HEK293 (cell line): ENCODE results near the gene IMP3.

Experiments used
- CTCF ChIA-PET: fragments of 350-600 bp; formaldehyde crosslinking; extraction: SDS; loops from one replicate; lab custom pipeline; 2021; ENCODE audit warnings: antibody characterized with exemption; lab: Yijun Ruan, JAX
- POLR2A ChIA-PET: fragments of 300-600 bp; formaldehyde crosslinking; extraction: SDS; loops from one replicate; lab custom pipeline; 2020; ENCODE audit warnings: antibody characterized with exemption, inconsistent platforms; lab: Yijun Ruan, JAX
- H3K27ac ChIP-seq: fragments of 200-500 bp; sonication (Bioruptor generic); 2 replicates; pipeline ENCODE4 v1.5.1; 2014; ENCODE audit warnings: low read depth, low read length, control low read depth, inconsistent platforms; ENCODE audit errors: extremely low read depth
- H3K36me3 ChIP-seq, 2 experiments: fragments of 200-500 bp in 1 of 2; sonication (Bioruptor generic) in 1 of 2; 1 replicate in 1 of 2; 2 replicates in 1 of 2; pipeline ENCODE4 v1.5.1; 2014 to 2017; ENCODE audit warnings: inconsistent platforms in 2 of 2, low read length in 2 of 2; ENCODE audit not compliant: control insufficient read depth in 2 of 2, insufficient read depth in 1 of 2
- H3K4me1 ChIP-seq: fragments of 200-500 bp; sonication (Bioruptor generic); 2 replicates; pipeline ENCODE4 v1.5.1; 2014; ENCODE audit warnings: mild to moderate bottlenecking, low read length, inconsistent platforms; ENCODE audit not compliant: control insufficient read depth, insufficient read depth
- H3K4me3 ChIP-seq: 2 replicates; pipeline ENCODE4 v1.5.1; 2011; ENCODE audit warnings: low read depth, mild to moderate bottlenecking, control low read depth, low read length, moderate library complexity
- H3K9me3 ChIP-seq: fragments of 200-500 bp; sonication (Bioruptor generic); 2 replicates; pipeline ENCODE4 v1.5.1; 2014; ENCODE audit warnings: low read depth, low read length, inconsistent platforms; ENCODE audit not compliant: control insufficient read depth, insufficient read depth
- ATF2 ChIP-seq: fragments of 450-650 bp; formaldehyde crosslinking; IDR thresholded peaks from 2 replicates; pipeline ENCODE4 v1.5.1; 2016; ENCODE audit warnings: missing biosample characterization, missing genetic modification characterization, low read depth
- BCL11A ChIP-seq: fragments of 450-650 bp; formaldehyde crosslinking; IDR thresholded peaks from 2 replicates; pipeline ENCODE4 v1.5.1; 2016; ENCODE audit warnings: low read depth, missing biosample characterization, missing genetic modification characterization
- EGR2 ChIP-seq: fragments of 450-650 bp; formaldehyde crosslinking; IDR thresholded peaks from 2 replicates; pipeline ENCODE4 v1.5.1; 2016; ENCODE audit warnings: low read depth, missing biosample characterization, missing genetic modification characterization
- FEZF1 ChIP-seq: fragments of 450-650 bp; formaldehyde crosslinking; IDR thresholded peaks from 2 replicates; pipeline ENCODE4 v1.5.1; 2016; ENCODE audit warnings: missing biosample characterization, missing genetic modification characterization
- KLF16 ChIP-seq: fragments of 450-650 bp; formaldehyde crosslinking; IDR thresholded peaks from 2 replicates; pipeline ENCODE4 v1.5.1; 2017; ENCODE audit warnings: missing biosample characterization, missing genetic modification characterization
- KLF8 ChIP-seq: fragments of 450-650 bp; formaldehyde crosslinking; IDR thresholded peaks from 2 replicates; pipeline ENCODE4 v1.5.1; 2016; ENCODE audit warnings: missing biosample characterization, missing genetic modification characterization
- MYNN ChIP-seq: fragments of 450-650 bp; formaldehyde crosslinking; IDR thresholded peaks from 2 replicates; pipeline ENCODE4 v1.5.1; 2016; ENCODE audit warnings: missing biosample characterization, missing genetic modification characterization, borderline replicate concordance
- MZF1 ChIP-seq: fragments of 450-650 bp; formaldehyde crosslinking; IDR thresholded peaks from 2 replicates; pipeline ENCODE4 v1.5.1; 2017; ENCODE audit warnings: missing biosample characterization, missing genetic modification characterization, borderline replicate concordance
- OVOL3 ChIP-seq: fragments of 450-650 bp; formaldehyde crosslinking; IDR thresholded peaks from 2 replicates; pipeline ENCODE4 v1.5.1; 2016; ENCODE audit warnings: missing biosample characterization, missing genetic modification characterization
- PRDM6 ChIP-seq: fragments of 450-650 bp; formaldehyde crosslinking; IDR thresholded peaks from 2 replicates; pipeline ENCODE4 v1.5.1; 2017; ENCODE audit warnings: missing biosample characterization, missing genetic modification characterization
- SP2 ChIP-seq: fragments of 450-650 bp; formaldehyde crosslinking; IDR thresholded peaks from 2 replicates; pipeline ENCODE4 v1.5.1; 2016; ENCODE audit warnings: missing biosample characterization, missing genetic modification characterization
- WT1 ChIP-seq: fragments of 450-650 bp; formaldehyde crosslinking; IDR thresholded peaks from 2 replicates; pipeline ENCODE4 v1.5.1; 2016; ENCODE audit warnings: missing biosample characterization, missing genetic modification characterization
- ZEB2 ChIP-seq: fragments of 450-650 bp; formaldehyde crosslinking; IDR thresholded peaks from 2 replicates; pipeline ENCODE4 v1.5.1; 2016; ENCODE audit warnings: missing biosample characterization, missing genetic modification characterization
- ZFHX2 ChIP-seq: fragments of 450-650 bp; formaldehyde crosslinking; conservative IDR thresholded peaks from 2 replicates; pipeline ENCODE4 v1.5.1; 2016; ENCODE audit warnings: missing biosample characterization, missing genetic modification characterization
- ZFP69B ChIP-seq: fragments of 450-650 bp; formaldehyde crosslinking; IDR thresholded peaks from 2 replicates; pipeline ENCODE4 v1.5.1; 2016; ENCODE audit warnings: missing biosample characterization, missing genetic modification characterization
- ZIC2 ChIP-seq: fragments of 450-650 bp; formaldehyde crosslinking; IDR thresholded peaks from 2 replicates; pipeline ENCODE4 v1.5.1; 2016; ENCODE audit warnings: missing biosample characterization, missing genetic modification characterization
- ZNF169 ChIP-seq: fragments of 450-650 bp; formaldehyde crosslinking; IDR thresholded peaks from 2 replicates; pipeline ENCODE4 v1.5.1; 2016; ENCODE audit warnings: missing biosample characterization, missing genetic modification characterization
- ZNF2 ChIP-seq: fragments of 450-650 bp; formaldehyde crosslinking; IDR thresholded peaks from 2 replicates; pipeline ENCODE4 v1.5.1; 2016; ENCODE audit warnings: missing biosample characterization, missing genetic modification characterization
- ZNF266 ChIP-seq: fragments of 450-650 bp; formaldehyde crosslinking; IDR thresholded peaks from 2 replicates; pipeline ENCODE4 v1.5.1; 2016; ENCODE audit warnings: missing biosample characterization, missing genetic modification characterization, low read depth
- ZNF37A ChIP-seq: fragments of 450-650 bp; IDR thresholded peaks from 2 replicates; pipeline ENCODE4 v1.5.1; 2018; ENCODE audit warnings: missing biosample characterization, missing genetic modification characterization
- ZNF513 ChIP-seq: fragments of 450-650 bp; IDR thresholded peaks from 2 replicates; pipeline ENCODE4 v1.5.1; 2018; ENCODE audit warnings: missing biosample characterization, missing genetic modification characterization
- ZNF621 ChIP-seq: fragments of 450-650 bp; formaldehyde crosslinking; IDR thresholded peaks from 2 replicates; pipeline ENCODE4 v1.5.1; 2017; ENCODE audit warnings: missing biosample characterization, missing genetic modification characterization
- ZSCAN5A ChIP-seq: fragments of 450-650 bp; formaldehyde crosslinking; IDR thresholded peaks from 2 replicates; pipeline ENCODE4 v1.5.1; 2016; ENCODE audit warnings: missing biosample characterization, missing genetic modification characterization
- TF ChIP-seq, protein P1 (sequence below): sonication (generic); formaldehyde crosslinking; IDR thresholded peaks from 2 replicates; pipeline ENCODE4 v1.8.1; 2022; ENCODE audit warnings: mild to moderate bottlenecking, moderate library complexity, missing genetic modification reagents
- TF ChIP-seq, protein P2 (sequence below): fragments of 450-650 bp; formaldehyde crosslinking; IDR thresholded peaks from 2 replicates; pipeline ENCODE4 v1.5.1; 2016; ENCODE audit warnings: missing biosample characterization, missing genetic modification characterization
- TF ChIP-seq, protein P3 (sequence below): fragments of 450-650 bp; formaldehyde crosslinking; IDR thresholded peaks from 2 replicates; pipeline ENCODE4 v1.5.1; 2016; ENCODE audit warnings: missing biosample characterization, missing genetic modification characterization
- TF ChIP-seq, protein P4 (sequence below): fragments of 450-650 bp; formaldehyde crosslinking; IDR thresholded peaks from 2 replicates; pipeline ENCODE4 v1.5.1; 2016; ENCODE audit warnings: missing biosample characterization, missing genetic modification characterization

IMP3 gene

GRCh38 chr15:75641179-75641503 is 1.1 kb upstream of the IMP3 start:
- H3K36me3 ChIP-seq = peaks cover 6% of the 10 kb centered on the region in 2 experiments; a peak in 2 of 3 replicates
- ChIA-PET POLR2A (interaction anchor here (0.5 to 4.4 kb wide), 11 partner anchors 11 to 646 kb away, joined by 3 to 94 read pairs (median 4); partner anchors contain the start of genes MAN2C1, PTPN9, SCAMP5 and SIN3A), CTCF (interaction anchor here (0.7 to 5.8 kb wide), 6 partner anchors 15 to 274 kb away, joined by 3 to 47 read pairs (median 3); partner anchors contain the start of genes MAN2C1 and SNUPN)
- H3K4me1 ChIP-seq = peaks cover 7% of the 10 kb centered on the region
- no peaks in the 10 kb centered on the region for H3K9me3 ChIP-seq
- TF ChIP-seq, protein P1, sequence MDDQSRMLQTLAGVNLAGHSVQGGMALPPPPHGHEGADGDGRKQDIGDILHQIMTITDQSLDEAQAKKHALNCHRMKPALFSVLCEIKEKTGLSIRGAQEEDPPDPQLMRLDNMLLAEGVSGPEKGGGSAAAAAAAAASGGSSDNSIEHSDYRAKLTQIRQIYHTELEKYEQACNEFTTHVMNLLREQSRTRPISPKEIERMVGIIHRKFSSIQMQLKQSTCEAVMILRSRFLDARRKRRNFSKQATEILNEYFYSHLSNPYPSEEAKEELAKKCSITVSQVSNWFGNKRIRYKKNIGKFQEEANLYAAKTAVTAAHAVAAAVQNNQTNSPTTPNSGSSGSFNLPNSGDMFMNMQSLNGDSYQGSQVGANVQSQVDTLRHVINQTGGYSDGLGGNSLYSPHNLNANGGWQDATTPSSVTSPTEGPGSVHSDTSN (CRISPR knock-in tag) = no peak
- TF ChIP-seq FEZF1 (tag by site-specific recombination) (no peak), ATF2 (tag by site-specific recombination) (no peak), ZNF2 (tag by site-specific recombination) (peak; percentile 57; the same call in 1 of the 2 replicates), MZF1 (tag by site-specific recombination) (no peak), KLF8 (tag by site-specific recombination) (peak; percentile 44; the same call in 1 of the 2 replicates), BCL11A (tag by site-specific recombination) (no peak), ZIC2 (tag by site-specific recombination) (no peak), ZNF37A (no peak), SP2 (tag by site-specific recombination) (no peak), ZFP69B (no peak; the same call in 1 of the 2 replicates), OVOL3 (tag by site-specific recombination) (no peak), ZNF169 (no peak), PRDM6 (tag by site-specific recombination) (no peak), ZNF266 (tag by site-specific recombination) (no peak), ZNF513 (tag by site-specific recombination) (no peak), KLF16 (tag by site-specific recombination) (no peak), ZSCAN5A (no peak), ZNF621 (tag by site-specific recombination) (no peak), MYNN (no peak), ZEB2 (no peak), ZFHX2 (peak; percentile 81; the same call in 1 of the 2 replicates), EGR2 (tag by site-specific recombination) (peak; percentile 58), WT1 (peak; percentile 38; the same call in 1 of the 2 replicates)
- TF ChIP-seq, protein P2, sequence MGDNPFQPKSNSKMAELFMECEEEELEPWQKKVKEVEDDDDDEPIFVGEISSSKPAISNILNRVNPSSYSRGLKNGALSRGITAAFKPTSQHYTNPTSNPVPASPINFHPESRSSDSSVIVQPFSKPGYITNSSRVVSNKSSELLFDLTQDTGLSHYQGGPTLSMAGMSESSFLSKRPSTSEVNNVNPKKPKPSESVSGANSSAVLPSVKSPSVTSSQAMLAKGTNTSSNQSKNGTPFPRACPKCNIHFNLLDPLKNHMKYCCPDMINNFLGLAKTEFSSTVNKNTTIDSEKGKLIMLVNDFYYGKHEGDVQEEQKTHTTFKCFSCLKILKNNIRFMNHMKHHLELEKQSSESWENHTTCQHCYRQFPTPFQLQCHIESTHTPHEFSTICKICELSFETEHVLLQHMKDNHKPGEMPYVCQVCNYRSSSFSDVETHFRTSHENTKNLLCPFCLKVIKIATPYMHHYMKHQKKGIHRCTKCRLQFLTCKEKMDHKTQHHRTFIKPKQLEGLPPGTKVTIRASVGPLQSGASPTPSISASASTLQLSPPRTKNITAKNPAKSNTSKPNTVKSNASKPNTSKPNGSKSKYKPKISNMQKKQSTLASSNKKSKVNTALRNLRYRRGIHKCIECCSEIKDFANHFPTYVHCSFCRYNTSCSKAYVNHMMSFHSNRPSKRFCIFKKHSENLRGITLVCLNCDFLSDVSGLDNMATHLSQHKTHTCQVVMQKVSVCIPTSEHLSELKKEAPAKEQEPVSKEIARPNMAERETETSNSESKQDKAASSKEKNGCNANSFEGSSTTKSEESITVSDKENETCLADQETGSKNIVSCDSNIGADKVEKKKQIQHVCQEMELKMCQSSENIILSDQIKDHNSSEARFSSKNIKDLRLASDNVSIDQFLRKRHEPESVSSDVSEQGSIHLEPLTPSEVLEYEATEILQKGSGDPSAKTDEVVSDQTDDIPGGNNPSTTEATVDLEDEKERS (tag by site-specific recombination) = 0 out of 2 replicates have a peak, but pooled peaks have one; percentile 25
- TF ChIP-seq, protein P3, sequence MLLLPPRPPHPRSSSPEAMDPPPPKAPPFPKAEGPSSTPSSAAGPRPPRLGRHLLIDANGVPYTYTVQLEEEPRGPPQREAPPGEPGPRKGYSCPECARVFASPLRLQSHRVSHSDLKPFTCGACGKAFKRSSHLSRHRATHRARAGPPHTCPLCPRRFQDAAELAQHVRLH (tag by site-specific recombination) = peak; percentile 65; the same call in 1 of the 2 replicates
- TF ChIP-seq, protein P4, sequence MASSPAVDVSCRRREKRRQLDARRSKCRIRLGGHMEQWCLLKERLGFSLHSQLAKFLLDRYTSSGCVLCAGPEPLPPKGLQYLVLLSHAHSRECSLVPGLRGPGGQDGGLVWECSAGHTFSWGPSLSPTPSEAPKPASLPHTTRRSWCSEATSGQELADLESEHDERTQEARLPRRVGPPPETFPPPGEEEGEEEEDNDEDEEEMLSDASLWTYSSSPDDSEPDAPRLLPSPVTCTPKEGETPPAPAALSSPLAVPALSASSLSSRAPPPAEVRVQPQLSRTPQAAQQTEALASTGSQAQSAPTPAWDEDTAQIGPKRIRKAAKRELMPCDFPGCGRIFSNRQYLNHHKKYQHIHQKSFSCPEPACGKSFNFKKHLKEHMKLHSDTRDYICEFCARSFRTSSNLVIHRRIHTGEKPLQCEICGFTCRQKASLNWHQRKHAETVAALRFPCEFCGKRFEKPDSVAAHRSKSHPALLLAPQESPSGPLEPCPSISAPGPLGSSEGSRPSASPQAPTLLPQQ (tag by site-specific recombination) = 0 out of 2 replicates have a peak, but pooled peaks have one; percentile 11
- H3K4me3 ChIP-seq = no peak overlapping the region
- no peak overlapping the region for H3K27ac ChIP-seq
